ENCODE measurements around the gene XPR1.

Gene XPR1

GRCh38 chr1:180623579-180624347 is 8.1 kb upstream of the XPR1 start:
- peak; percentile 24 for DNase-seq (ENCODE audit: low read depth)
- H3K4me3 ChIP-seq (ENCODE audit: low read length): no peak overlapping the region
- TF ChIP-seq CTCF (IDR thresholded peaks at IDR 0.05; ENCODE audit: insufficient read depth, low read depth, low read length, missing control alignments): peak; percentile 42

- DNase-seq (ENCODE audit: low read depth): no peak
- no peak overlapping the region for H3K4me3 ChIP-seq (ENCODE audit: low read length)
- no peak for TF ChIP-seq CTCF (IDR thresholded peaks at IDR 0.05; ENCODE audit: insufficient read depth, low read depth, low read length, missing control alignments)
These were observed 5.1 kb upstream of the XPR1 start for GRCh38 chr1:180626711-180627110.

GRCh38 chr1:180627411-180627810 is 4.4 kb upstream of the XPR1 start:
- no peak for TF ChIP-seq CTCF (IDR thresholded peaks at IDR 0.05; ENCODE audit: insufficient read depth, low read depth, low read length, missing control alignments)
- no peak for DNase-seq (ENCODE audit: low read depth)
- no peak overlapping the region for H3K4me3 ChIP-seq (ENCODE audit: low read length)

- no peak for DNase-seq (ENCODE audit: low read depth)
- TF ChIP-seq CTCF (IDR thresholded peaks at IDR 0.05; ENCODE audit: insufficient read depth, low read depth, low read length, missing control alignments): no peak
These were observed 3.2 kb upstream of the XPR1 start for GRCh38 chr1:180628646-180629045.

GRCh38 chr1:180630408-180631193 is 1.2 kb upstream of the XPR1 start:
- DNase-seq (ENCODE audit: low read depth): no peak
- no peak overlapping the region for H3K4me3 ChIP-seq (ENCODE audit: low read length)
- TF ChIP-seq CTCF (IDR thresholded peaks at IDR 0.05; ENCODE audit: insufficient read depth, low read depth, low read length, missing control alignments): no peak

More at GRCh38 chr1:180628646-180629045, 3.2 kb upstream of the XPR1 start:
- no peak overlapping the region for H3K4me3 ChIP-seq (ENCODE audit: low read length)

GRCh38 chr1:180631194-180631765 is 542 bp upstream of the XPR1 start:
- no peak for TF ChIP-seq CTCF (IDR thresholded peaks at IDR 0.05; ENCODE audit: insufficient read depth, low read depth, low read length, missing control alignments)
- no peak overlapping the region for H3K4me3 ChIP-seq (ENCODE audit: low read length)
- no peak for DNase-seq (ENCODE audit: low read depth)

Data from epithelial cell of esophagus (primary cell).